Esophagus squamous epithelium (tissue), 5 donors: Measurements from ENCODE around the gene PTP4A1. TPM values are rescaled to one million over a fixed set of nuclear protein-coding genes. Genes with fewer than 3 reads are reported as not detected.
A peak's percentile ranks its signal among the peaks of the same experiment; 100 is the strongest.
"Not testable (repeated sequence)": the region's sequence is repeated elsewhere in the genome, so short reads cannot be mapped to it uniquely, and the experiment has no call there.

ENCODE experiments used
- DNase-seq: peaks from one replicate; lab custom pipeline; 2025; lab: John Stamatoyannopoulos, UW
- H3K27ac ChIP-seq, 4 donors: fragments of 200-600 bp; sonication (generic); one replicate each; pipeline ENCODE4 v1.5.1; 2016 to 2019; ENCODE audit warnings: mild to moderate bottlenecking in 1 of 4
- H3K27me3 ChIP-seq, 4 donors: fragments of 200-600 bp; sonication (generic); 1 replicate in 3 of 4; 2 replicates in 1 of 4; pipeline versions ENCODE4 v1.5.1 to v1.6.0; 2017 to 2021; ENCODE audit warnings: antibody characterized with exemption in 1 of 4
- H3K36me3 ChIP-seq, 3 donors: fragments of 200-600 bp; sonication (generic); one replicate each; pipeline ENCODE4 v1.5.1; 2016 to 2019
- H3K4me1 ChIP-seq, 3 donors: fragments of 200-600 bp; sonication (generic); one replicate each; pipeline ENCODE4 v1.5.1; 2017 to 2019
- H3K4me3 ChIP-seq, 4 donors: fragments of 200-600 bp; sonication (generic); 1 replicate in 3 of 4; 2 replicates in 1 of 4; pipeline ENCODE4 v1.5.1; 2016 to 2019; ENCODE audit warnings: mild to moderate bottlenecking in 2 of 4, moderate library complexity in 1 of 4
- H3K9me3 ChIP-seq, 3 donors: fragments of 200-600 bp; sonication (generic); one replicate each; pipeline ENCODE4 v1.5.1; 2016 to 2019
- POLR2A ChIP-seq, 4 donors: fragments of 450-650 bp; IDR thresholded peaks; one replicate each; pipeline ENCODE4 v1.6.1; 2017; ENCODE audit warnings: antibody characterized with exemption in 4 of 4, mild to moderate bottlenecking in 4 of 4, moderate library complexity in 3 of 4
- WGBS, 2 donors: methylation state at CpG; one replicate each; pipeline ENCODE4 v1.1.5; 2018; 5-methylcytosine and 5-hydroxymethylcytosine counted together
- intact Hi-C: fragments of 100-400 bp; cut with DNase I; formaldehyde crosslinking; loops from one replicate; pipeline ENCODE4 v1.15.0; 2022
- total RNA-seq, 4 donors: library from RNA; depleted of rRNA; stranded (reverse); fragments of >200 nt; gene quantifications; one replicate each; pipeline ENCODE4 v1.1.0, GENCODE V29; 2016
- TF ChIP-seq, protein P1 (sequence below), 6 experiments: fragments of 450-650 bp in 4 of 6; fragments of 200-600 bp in 2 of 6; sonication (generic) in 2 of 6; IDR thresholded peaks; one replicate each; pipeline ENCODE4 v1.5.1; 2016 to 2019; ENCODE audit warnings: antibody characterized with exemption in 6 of 6, mild to moderate bottlenecking in 4 of 6, moderate library complexity in 4 of 6
- donor health status: DM: yes; HTN: yes; CAD: no.

Gene PTP4A1
- total RNA-seq: 10 to 100 TPM; 30.9 to 73.7 (median 39.8) TPM

DNA sequence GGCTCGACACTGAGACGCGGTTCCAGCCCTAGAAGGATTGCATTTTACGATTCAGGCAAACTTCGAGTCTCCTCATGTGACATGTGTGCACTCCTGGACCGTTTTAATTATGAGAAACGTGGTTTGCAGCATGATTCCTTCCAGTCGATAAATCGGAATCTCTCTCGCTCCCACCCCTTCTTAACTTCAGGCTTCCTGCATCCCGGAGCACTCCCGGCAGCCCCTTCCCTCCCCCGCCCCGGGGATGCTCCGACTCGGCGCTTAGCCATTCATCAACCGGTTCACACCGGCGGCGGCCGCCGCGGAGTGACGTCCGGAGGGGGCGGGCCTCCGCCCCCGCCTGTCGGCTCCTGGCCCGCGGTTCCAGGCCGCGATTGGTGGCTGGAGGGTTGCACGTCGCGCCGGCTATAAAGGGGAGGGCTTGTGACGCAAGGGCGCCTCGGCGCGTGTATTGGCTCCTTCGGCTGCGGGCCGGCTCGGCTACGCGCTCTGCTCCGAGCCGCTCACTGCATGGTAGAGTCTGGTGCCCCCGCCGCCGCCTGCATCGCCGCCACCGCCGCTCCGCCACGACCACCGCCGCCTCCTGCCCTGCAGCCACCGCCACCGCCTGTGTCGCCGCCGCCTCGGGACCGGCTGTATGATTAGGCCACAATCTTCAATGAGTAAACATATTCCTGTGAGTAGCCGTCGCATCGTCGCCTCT lies at the start of gene PTP4A1, which contains the start of gene LOC128125822:
TSS of gene PTP4A1 (plus strand) at position 437 of the 703 bp plus-strand sequence. CDS start 4,401 bp downstream, outside the sequence.
TSS of gene LOC128125822 (plus strand) at position 437 of the 703 bp plus-strand sequence.
- no peaks in the 10 kb centered on the region for H3K27me3 ChIP-seq
- intact Hi-C loops: no loop called here
- peaks cover 5 to 51% (median 13%) of the 10 kb centered on the region in 3 donors for H3K4me1 ChIP-seq
- DNase-seq: peak; percentile 82
- WGBS, 2 donors: 0% methylated on average over 7 to 35 of the region's 73 CpGs
- TF ChIP-seq, protein P1, sequence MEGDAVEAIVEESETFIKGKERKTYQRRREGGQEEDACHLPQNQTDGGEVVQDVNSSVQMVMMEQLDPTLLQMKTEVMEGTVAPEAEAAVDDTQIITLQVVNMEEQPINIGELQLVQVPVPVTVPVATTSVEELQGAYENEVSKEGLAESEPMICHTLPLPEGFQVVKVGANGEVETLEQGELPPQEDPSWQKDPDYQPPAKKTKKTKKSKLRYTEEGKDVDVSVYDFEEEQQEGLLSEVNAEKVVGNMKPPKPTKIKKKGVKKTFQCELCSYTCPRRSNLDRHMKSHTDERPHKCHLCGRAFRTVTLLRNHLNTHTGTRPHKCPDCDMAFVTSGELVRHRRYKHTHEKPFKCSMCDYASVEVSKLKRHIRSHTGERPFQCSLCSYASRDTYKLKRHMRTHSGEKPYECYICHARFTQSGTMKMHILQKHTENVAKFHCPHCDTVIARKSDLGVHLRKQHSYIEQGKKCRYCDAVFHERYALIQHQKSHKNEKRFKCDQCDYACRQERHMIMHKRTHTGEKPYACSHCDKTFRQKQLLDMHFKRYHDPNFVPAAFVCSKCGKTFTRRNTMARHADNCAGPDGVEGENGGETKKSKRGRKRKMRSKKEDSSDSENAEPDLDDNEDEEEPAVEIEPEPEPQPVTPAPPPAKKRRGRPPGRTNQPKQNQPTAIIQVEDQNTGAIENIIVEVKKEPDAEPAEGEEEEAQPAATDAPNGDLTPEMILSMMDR (IDR thresholded peaks at IDR 0.05): no peak
- peak in 3 of 4 donors; percentile 90 to 100 (median 99) for TF ChIP-seq POLR2A (IDR thresholded peaks at IDR 0.05)
- H3K4me3 ChIP-seq: peak within 1 kb of the TSS; percentile 68 to 97 (median 85)
- H3K36me3 ChIP-seq: peaks cover 0 to 11% (median under 1%) of the 10 kb centered on the region in 3 donors
- no peaks in the 10 kb centered on the region for H3K9me3 ChIP-seq
- H3K27ac ChIP-seq: peak within 1 kb of the TSS; percentile 97 to 100 (median 99)

DNA sequence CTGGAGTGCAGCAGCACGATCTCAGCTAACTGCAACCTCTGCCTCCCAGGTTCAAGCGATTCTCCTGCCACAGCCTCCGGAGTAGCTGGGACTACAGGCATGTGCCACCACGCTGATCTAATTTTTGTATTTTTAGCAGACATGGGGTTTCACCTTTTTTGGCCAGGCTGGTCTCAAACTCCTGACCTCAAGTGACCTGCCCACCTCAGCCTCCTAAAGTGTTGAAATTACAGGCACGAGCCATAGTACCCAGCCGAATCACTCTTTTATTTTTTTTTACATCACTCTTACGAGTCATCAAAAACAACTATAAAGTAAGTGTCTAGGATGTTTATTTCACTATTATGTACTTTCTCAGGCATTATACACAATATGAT lies 49.4 kb upstream of the PTP4A1 start:
- H3K4me3 ChIP-seq, H3K9me3 ChIP-seq, H3K36me3 ChIP-seq, H3K27ac ChIP-seq, H3K27me3 ChIP-seq, intact Hi-C loops, DNase-seq: not testable (repeated sequence)
- 72 to 73% methylated on average over 7 of the region's 7 CpGs for WGBS, 2 donors
- peaks cover 1 to 28% (median 11%) of the 10 kb centered on the region in 3 donors for H3K4me1 ChIP-seq

DNA sequence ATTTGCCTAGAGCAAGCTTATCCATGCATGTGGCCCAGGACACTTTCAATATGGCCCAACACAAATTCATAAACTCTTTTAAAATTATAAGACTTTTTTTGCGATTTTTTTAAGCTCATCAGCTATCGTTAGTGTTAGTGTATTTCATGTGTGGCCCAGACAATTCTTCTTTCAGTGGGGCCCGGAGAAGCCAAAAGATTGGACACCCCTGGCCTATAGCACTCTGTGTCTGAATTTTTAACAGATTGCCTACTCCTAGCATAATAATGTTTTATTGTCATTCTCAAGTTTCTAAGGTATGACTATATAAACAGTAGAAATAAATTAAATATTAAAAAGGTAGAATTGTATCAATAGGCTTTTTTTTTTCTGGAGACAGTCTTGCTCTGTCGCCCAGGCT lies 48.6 kb upstream of the PTP4A1 start:
- WGBS, 2 donors: 95 to 97% methylated on average over 4 of the region's 4 CpGs
- Histone ChIP-seq H3K9me3 (no peaks in the 10 kb centered on the region), H3K27me3 (no peaks in the 10 kb centered on the region), H3K4me3 (no peak overlapping the region), H3K4me1 (peaks cover 4 to 31% (median 14%) of the 10 kb centered on the region in 3 donors), H3K36me3 (no peaks in the 10 kb centered on the region), H3K27ac (no peak overlapping the region)
- intact Hi-C loops: no loop called here
- DNase-seq: no peak
- TF ChIP-seq, protein P1 (IDR thresholded peaks at IDR 0.05): no peak
- no peak for TF ChIP-seq POLR2A (IDR thresholded peaks at IDR 0.05)

DNA sequence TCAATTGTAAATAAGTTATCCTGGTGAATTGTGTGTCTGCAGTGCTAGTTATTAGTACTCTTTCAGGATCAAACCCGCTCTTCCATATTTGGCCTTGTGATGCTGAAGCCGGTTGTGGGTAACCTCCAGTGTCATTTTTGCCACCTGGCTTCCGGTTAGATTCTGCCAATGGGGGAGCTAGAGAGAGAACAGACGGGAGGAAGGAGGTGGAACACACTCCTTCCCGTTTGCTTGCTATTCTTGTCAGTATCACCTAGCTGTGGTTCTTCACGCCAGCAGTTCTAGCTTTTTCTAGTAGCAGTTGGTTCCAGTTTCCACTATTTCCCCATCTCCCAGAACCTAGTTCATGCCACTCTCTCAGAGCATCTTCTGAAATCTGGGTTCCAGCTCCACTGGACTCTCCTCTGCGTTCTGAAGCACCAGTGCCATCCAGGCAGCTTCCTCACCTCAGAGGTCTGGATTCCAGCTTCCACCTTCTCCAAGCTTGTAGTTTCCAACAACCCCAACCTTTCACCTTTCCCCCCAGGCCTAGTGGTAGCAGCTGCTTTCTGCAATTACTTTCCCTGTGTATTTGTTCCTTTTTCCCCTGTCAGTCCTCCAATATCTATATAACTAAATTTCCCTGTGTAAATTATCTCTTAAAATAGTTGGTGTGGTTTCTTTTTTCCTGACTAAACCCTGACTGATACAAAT lies 46.9 kb upstream of the PTP4A1 start:
- TF ChIP-seq POLR2A (IDR thresholded peaks at IDR 0.05): no peak
- TF ChIP-seq, protein P1 (IDR thresholded peaks at IDR 0.05): no peak
- no peak overlapping the region for H3K4me3 ChIP-seq
- WGBS, 2 donors: 73 to 78% methylated on average over 7 of the region's 7 CpGs
- intact Hi-C loops: no loop called here
- DNase-seq: no peak
- no peaks in the 10 kb centered on the region for H3K36me3 ChIP-seq
- no peak overlapping the region for H3K27ac ChIP-seq
- no peaks in the 10 kb centered on the region for H3K9me3 ChIP-seq
- peaks cover 4 to 15% (median 11%) of the 10 kb centered on the region in 3 donors for H3K4me1 ChIP-seq
- H3K27me3 ChIP-seq: no peaks in the 10 kb centered on the region

DNA sequence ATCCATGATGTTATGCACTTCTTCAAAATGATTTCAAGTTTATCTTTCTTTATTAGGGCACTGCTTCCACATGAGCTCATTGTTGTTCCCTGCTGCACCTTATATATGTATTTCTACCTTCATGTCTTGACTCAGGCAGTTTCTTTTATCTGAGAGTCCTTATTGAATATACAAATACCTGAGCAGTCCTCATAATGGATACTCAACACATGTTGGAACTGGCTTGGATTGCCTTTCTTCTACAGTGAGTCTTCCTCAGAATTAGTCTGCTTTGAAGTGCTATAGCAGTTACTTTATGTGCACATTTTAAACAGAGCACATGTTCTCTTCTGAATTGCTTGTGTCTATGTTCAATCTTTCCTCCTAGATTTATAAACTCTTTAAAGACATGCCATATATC lies 45.3 kb upstream of the PTP4A1 start:
- intact Hi-C loops: no loop called here
- Histone ChIP-seq H3K27me3 (no peaks in the 10 kb centered on the region), H3K4me1 (peaks cover 4 to 15% (median 11%) of the 10 kb centered on the region in 3 donors), H3K27ac (no peak overlapping the region), H3K4me3 (no peak overlapping the region), H3K9me3 (no peaks in the 10 kb centered on the region), H3K36me3 (no peaks in the 10 kb centered on the region)
- TF ChIP-seq, protein P1 (IDR thresholded peaks at IDR 0.05): no peak
- DNase-seq: no peak
